Activated naive CD4-positive, alpha-beta T cell treated with anti-CD3 and anti-CD28 coated beads, Interleukin-2, amount 50 U/mL, for 16 hours (primary cell): ENCODE results near the gene PDIA5.
"Not testable (repeated sequence)": the region's sequence is repeated elsewhere in the genome, so short reads cannot be mapped to it uniquely, and the experiment has no call there.

Experiments used
- DNase-seq: peaks from one replicate; pipeline ENCODE4 v3.0.0-alpha.2; 2020

PDIA5 gene

GRCh38 chr3:123096126-123096525, 29.3 kb downstream of the PDIA5 start:
- DNase-seq = no peak

GRCh38 chr3:123096731-123097130, 29.9 kb downstream of the PDIA5 start:
- no peak for DNase-seq

GRCh38 chr3:123098426-123099330, 31.9 kb downstream of the PDIA5 start:
- no peak for DNase-seq

- DNase-seq = no peak
Observed at GRCh38 chr3:123099331-123100192, 32.7 kb downstream of the PDIA5 start.

GRCh38 chr3:123100193-123100776, 33.5 kb downstream of the PDIA5 start:
- no peak for DNase-seq

- DNase-seq = no peak
Observed at GRCh38 chr3:123102249-123102648, 35.4 kb downstream of the PDIA5 start.

GRCh38 chr3:123102826-123103225, 36.0 kb downstream of the PDIA5 start:
- DNase-seq = no peak

- no peak for DNase-seq
Observed at GRCh38 chr3:123104550-123104949, 37.7 kb downstream of the PDIA5 start.

- no peak for DNase-seq
Observed at GRCh38 chr3:123105201-123106189, 38.7 kb downstream of the PDIA5 start.

GRCh38 chr3:123110282-123110975, 43.6 kb downstream of the PDIA5 start:
- no peak for DNase-seq

- DNase-seq = no peak
Observed at GRCh38 chr3:123110976-123111615, 44.3 kb downstream of the PDIA5 start.

- no peak for DNase-seq
Observed at GRCh38 chr3:123111640-123112039, 44.8 kb downstream of the PDIA5 start.

- DNase-seq = no peak
Observed at GRCh38 chr3:123112232-123112631, 45.4 kb downstream of the PDIA5 start.

GRCh38 chr3:123112656-123113055, 45.8 kb downstream of the PDIA5 start:
- not testable (repeated sequence) for DNase-seq

- no peak for DNase-seq
Observed at GRCh38 chr3:123113889-123114450, 47.1 kb downstream of the PDIA5 start.

- DNase-seq = no peak
Observed at GRCh38 chr3:123116116-123116515, 49.3 kb downstream of the PDIA5 start.

- DNase-seq = no peak
Observed at GRCh38 chr3:123119388-123119787, 52.6 kb downstream of the PDIA5 start.

- no peak for DNase-seq
Observed at GRCh38 chr3:123119802-123120201, 53.0 kb downstream of the PDIA5 start.

- DNase-seq = no peak
Observed at GRCh38 chr3:123120573-123120972, 53.7 kb downstream of the PDIA5 start.

- DNase-seq = no peak
Observed at GRCh38 chr3:123122057-123122456, 55.2 kb downstream of the PDIA5 start.
